SK-N-SH treated with all-trans-retinoic acid at 6 μM for 48 hours (cell line): ENCODE data around the gene GALNT11.

Source experiments
- ATAC-seq: fragments of 200-7000 bp; cut with Tn5 transposase; 3 replicates; pipeline ENCODE4 v1.9.1; 2020; ENCODE audit warnings: mild to moderate bottlenecking, moderate library complexity
- ARNTL ChIP-seq: fragments of 450-650 bp; formaldehyde crosslinking; IDR thresholded peaks from 2 replicates; pipeline ENCODE4 v1.5.0; 2020; ENCODE audit warnings: low read depth, mild to moderate bottlenecking, moderate library complexity, borderline replicate concordance
- BACH2 ChIP-seq: fragments of 250-450 bp; sonication (Bioruptor Pico); IDR thresholded peaks from 2 replicates; pipeline ENCODE4 v1.9.0; 2021; ENCODE audit warnings: mild to moderate bottlenecking, borderline replicate concordance
- CSDC2 ChIP-seq: fragments of 250-450 bp; sonication (Bioruptor Pico); IDR thresholded peaks from 2 replicates; pipeline ENCODE4 v1.5.0; 2020; ENCODE audit warnings: mild to moderate bottlenecking, moderate library complexity
- ESRRG ChIP-seq: fragments of 250-450 bp; sonication (Bioruptor Pico); IDR thresholded peaks from 2 replicates; pipeline ENCODE4 v1.6.1; 2021; ENCODE audit warnings: mild to moderate bottlenecking
- GLIS3 ChIP-seq: fragments of 250-450 bp; sonication (Bioruptor Pico); IDR thresholded peaks from 2 replicates; pipeline ENCODE4 v1.5.0; 2020; ENCODE audit warnings: mild to moderate bottlenecking, moderate library complexity
- ISL1 ChIP-seq: fragments of 250-450 bp; sonication (Bioruptor Pico); IDR thresholded peaks from 2 replicates; pipeline ENCODE4 v2.1.2; 2022; ENCODE audit warnings: mild to moderate bottlenecking, moderate library complexity
- OSR1 ChIP-seq: fragments of 250-450 bp; sonication (Bioruptor Pico); IDR thresholded peaks from 2 replicates; pipeline ENCODE4 v1.8.0; 2022; ENCODE audit warnings: moderate library complexity, mild to moderate bottlenecking, inconsistent platforms
- PATZ1 ChIP-seq: fragments of 250-450 bp; sonication (Bioruptor Pico); IDR thresholded peaks from 2 replicates; pipeline ENCODE4 v1.8.0; 2020; ENCODE audit warnings: mild to moderate bottlenecking, moderate library complexity, borderline replicate concordance
- PPARA ChIP-seq: fragments of 250-450 bp; sonication (Bioruptor Pico); IDR thresholded peaks from 2 replicates; pipeline ENCODE4 v1.5.0; 2020; ENCODE audit warnings: mild to moderate bottlenecking, borderline replicate concordance
- SNAI2 ChIP-seq: fragments of 250-450 bp; sonication (Bioruptor Pico); IDR thresholded peaks from 2 replicates; pipeline ENCODE4 v1.5.0; 2020; ENCODE audit warnings: mild to moderate bottlenecking, moderate library complexity
- TCF4 ChIP-seq: fragments of 250-450 bp; sonication (Bioruptor Pico); IDR thresholded peaks from 2 replicates; pipeline ENCODE4 v1.8.0; 2021; ENCODE audit warnings: mild to moderate bottlenecking, moderate library complexity, borderline replicate concordance
- TOX ChIP-seq: fragments of 250-450 bp; sonication (Bioruptor Pico); IDR thresholded peaks from 2 replicates; pipeline ENCODE4 v1.8.0; 2021; ENCODE audit warnings: mild to moderate bottlenecking, moderate library complexity, borderline replicate concordance
- TSHZ2 ChIP-seq: fragments of 250-450 bp; sonication (Bioruptor Pico); IDR thresholded peaks from 2 replicates; pipeline ENCODE4 v1.5.0; 2020; ENCODE audit warnings: mild to moderate bottlenecking, moderate library complexity
- ZC3H10 ChIP-seq: fragments of 250-450 bp; sonication (Bioruptor Pico); IDR thresholded peaks from 2 replicates; pipeline ENCODE4 v1.5.1; 2021; ENCODE audit warnings: mild to moderate bottlenecking, moderate library complexity
- ZFP3 ChIP-seq: fragments of 250-450 bp; sonication (Bioruptor Pico); IDR thresholded peaks from 2 replicates; pipeline ENCODE4 v1.5.0; 2020; ENCODE audit warnings: mild to moderate bottlenecking, moderate library complexity
- ZFP30 ChIP-seq: fragments of 450-650 bp; formaldehyde crosslinking; IDR thresholded peaks from 2 replicates; pipeline ENCODE4 v1.5.0; 2022; ENCODE audit warnings: mild to moderate bottlenecking, moderate library complexity
- ZNF70 ChIP-seq: fragments of 450-650 bp; formaldehyde crosslinking; IDR thresholded peaks from 2 replicates; pipeline ENCODE4 v1.5.0; 2020; ENCODE audit warnings: mild to moderate bottlenecking, moderate library complexity
- ZNF8 ChIP-seq: fragments of 450-650 bp; formaldehyde crosslinking; IDR thresholded peaks from 2 replicates; pipeline ENCODE4 v1.5.0; 2020; ENCODE audit warnings: mild to moderate bottlenecking, moderate library complexity
- TF ChIP-seq, protein P1 (sequence below): fragments of 250-450 bp; sonication (Bioruptor Pico); IDR thresholded peaks from 2 replicates; pipeline ENCODE4 v1.5.1; 2021; ENCODE audit warnings: mild to moderate bottlenecking, moderate library complexity
- TF ChIP-seq, protein P2 (sequence below): fragments of 250-450 bp; sonication (Bioruptor Pico); IDR thresholded peaks from 2 replicates; pipeline ENCODE4 v1.5.1; 2020; ENCODE audit warnings: low read depth, mild to moderate bottlenecking, moderate library complexity

The GALNT11 gene

DNA sequence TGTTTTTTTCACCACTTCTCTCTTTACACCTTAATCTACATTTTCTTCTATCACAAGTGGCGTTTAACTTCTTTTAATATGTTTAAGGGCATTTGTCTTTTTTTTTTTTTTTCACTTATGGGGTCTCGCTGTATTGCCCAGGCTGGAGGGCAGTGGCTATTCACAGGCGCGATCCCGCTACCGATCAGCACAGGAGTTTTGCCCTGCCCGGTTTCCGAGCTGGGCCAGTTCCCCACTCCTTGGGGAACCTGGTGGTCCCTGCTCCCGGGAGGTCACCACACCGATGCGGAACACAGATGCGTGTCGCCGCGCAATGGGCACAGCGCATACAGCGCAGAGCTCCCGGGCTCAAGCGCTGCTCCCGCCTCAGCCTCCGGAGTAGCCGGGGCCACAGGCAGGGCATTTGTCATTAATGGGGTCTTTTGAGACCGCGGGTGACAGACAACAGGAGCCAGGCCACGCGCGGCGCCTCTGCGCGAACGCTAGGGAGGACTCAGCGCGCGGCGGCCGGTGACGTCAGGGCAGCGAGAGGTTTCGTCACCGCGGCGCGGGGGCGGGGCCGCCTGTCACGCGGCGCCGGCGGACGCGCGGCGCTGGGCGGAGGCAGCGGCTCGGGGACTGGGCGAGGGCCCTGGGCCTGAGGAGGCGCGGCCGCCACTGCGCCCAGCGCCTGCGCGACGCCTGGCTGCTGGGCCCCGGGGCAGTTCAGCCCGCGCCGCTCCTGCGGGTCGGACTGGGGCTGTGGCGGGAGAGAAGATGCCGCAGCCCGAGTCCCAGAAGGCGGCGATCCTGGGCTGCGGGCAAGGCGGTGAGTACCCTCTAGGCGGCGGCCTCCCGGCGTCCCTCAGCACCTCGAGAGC lies at the start of gene GALNT11:
TSS of gene GALNT11 (plus strand) at position 598 of the 860 bp plus-strand sequence. CDS start 68,554 bp downstream, outside the sequence.
- peak; percentile 70; the same call in 1 of the 2 replicates for TF ChIP-seq ZC3H10 (CRISPR knock-in tag)
- TF ChIP-seq, protein P1, sequence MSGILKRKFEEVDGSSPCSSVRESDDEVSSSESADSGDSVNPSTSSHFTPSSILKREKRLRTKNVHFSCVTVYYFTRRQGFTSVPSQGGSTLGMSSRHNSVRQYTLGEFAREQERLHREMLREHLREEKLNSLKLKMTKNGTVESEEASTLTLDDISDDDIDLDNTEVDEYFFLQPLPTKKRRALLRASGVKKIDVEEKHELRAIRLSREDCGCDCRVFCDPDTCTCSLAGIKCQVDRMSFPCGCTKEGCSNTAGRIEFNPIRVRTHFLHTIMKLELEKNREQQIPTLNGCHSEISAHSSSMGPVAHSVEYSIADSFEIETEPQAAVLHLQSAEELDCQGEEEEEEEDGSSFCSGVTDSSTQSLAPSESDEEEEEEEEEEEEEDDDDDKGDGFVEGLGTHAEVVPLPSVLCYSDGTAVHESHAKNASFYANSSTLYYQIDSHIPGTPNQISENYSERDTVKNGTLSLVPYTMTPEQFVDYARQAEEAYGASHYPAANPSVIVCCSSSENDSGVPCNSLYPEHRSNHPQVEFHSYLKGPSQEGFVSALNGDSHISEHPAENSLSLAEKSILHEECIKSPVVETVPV (CRISPR knock-in tag), result no peak

GRCh38 chr7:151978616-151979015 lies 46.9 kb upstream of the GALNT11 start:
- ATAC-seq, result no peak
- TF ChIP-seq ZNF8 (CRISPR knock-in tag), result no peak
- TF ChIP-seq BACH2 (CRISPR knock-in tag), result no peak
- TF ChIP-seq, protein P2, sequence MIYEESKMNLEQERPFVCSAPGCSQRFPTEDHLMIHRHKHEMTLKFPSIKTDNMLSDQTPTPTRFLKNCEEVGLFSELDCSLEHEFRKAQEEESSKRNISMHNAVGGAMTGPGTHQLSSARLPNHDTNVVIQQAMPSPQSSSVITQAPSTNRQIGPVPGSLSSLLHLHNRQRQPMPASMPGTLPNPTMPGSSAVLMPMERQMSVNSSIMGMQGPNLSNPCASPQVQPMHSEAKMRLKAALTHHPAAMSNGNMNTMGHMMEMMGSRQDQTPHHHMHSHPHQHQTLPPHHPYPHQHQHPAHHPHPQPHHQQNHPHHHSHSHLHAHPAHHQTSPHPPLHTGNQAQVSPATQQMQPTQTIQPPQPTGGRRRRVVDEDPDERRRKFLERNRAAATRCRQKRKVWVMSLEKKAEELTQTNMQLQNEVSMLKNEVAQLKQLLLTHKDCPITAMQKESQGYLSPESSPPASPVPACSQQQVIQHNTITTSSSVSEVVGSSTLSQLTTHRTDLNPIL (CRISPR knock-in tag), result no peak
- no peak for TF ChIP-seq TOX (CRISPR knock-in tag)
- TF ChIP-seq SNAI2, result no peak
- no peak for TF ChIP-seq ZC3H10 (CRISPR knock-in tag)
- TF ChIP-seq OSR1 (CRISPR knock-in tag), result no peak
- no peak for TF ChIP-seq TSHZ2 (CRISPR knock-in tag)
- no peak for TF ChIP-seq PATZ1 (CRISPR knock-in tag)
- TF ChIP-seq ZFP30, result no peak

More for the DNA sequence above, at the start of gene GALNT11:
- peak; percentile 99 for ATAC-seq

DNA sequence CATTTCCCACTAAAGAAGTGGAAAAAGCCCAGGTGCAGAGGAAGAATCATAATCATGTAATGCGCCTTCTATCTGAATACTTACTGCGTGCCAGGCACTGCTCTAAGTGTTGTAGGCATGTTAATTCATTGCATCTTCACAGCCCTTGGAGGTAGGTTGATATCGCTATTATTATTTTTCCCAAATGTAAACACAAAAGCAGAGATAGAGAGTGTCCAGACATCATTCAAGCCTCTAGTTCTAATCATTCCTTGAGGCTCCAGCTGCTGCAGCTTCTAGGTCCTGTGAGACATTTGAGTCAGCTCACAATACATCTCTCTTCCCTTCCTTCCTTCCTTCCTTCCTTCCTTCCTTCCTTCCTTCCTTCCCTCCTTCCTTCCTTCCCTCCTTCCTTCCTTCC lies 44.3 kb upstream of the GALNT11 start:
- no peak for ATAC-seq
- TF ChIP-seq CSDC2 (CRISPR knock-in tag) (no peak), GLIS3 (CRISPR knock-in tag) (no peak), ZNF70 (no peak), TCF4 (CRISPR knock-in tag) (no peak), ZFP3 (CRISPR knock-in tag) (no peak), ISL1 (CRISPR knock-in tag) (no peak), ZC3H10 (CRISPR knock-in tag) (no peak), ZFP30 (no peak), ESRRG (CRISPR knock-in tag) (no peak), ZNF8 (CRISPR knock-in tag) (no peak), PPARA (CRISPR knock-in tag) (no peak), TSHZ2 (CRISPR knock-in tag) (no peak), ARNTL (CRISPR knock-in tag) (no peak)
- TF ChIP-seq, protein P1 (CRISPR knock-in tag), result no peak
